ENCODE data around the gene PRXL2B.

PRXL2B gene

GRCh38 chr1:2602866-2603520, 16.4 kb downstream of the PRXL2B start:
- no peak for DNase-seq

- DNase-seq, result no peak
Measured at GRCh38 chr1:2603521-2604155, 17.1 kb downstream of the PRXL2B start.

GRCh38 chr1:2604156-2604843, 17.7 kb downstream of the PRXL2B start:
- DNase-seq, result no peak

DNA sequence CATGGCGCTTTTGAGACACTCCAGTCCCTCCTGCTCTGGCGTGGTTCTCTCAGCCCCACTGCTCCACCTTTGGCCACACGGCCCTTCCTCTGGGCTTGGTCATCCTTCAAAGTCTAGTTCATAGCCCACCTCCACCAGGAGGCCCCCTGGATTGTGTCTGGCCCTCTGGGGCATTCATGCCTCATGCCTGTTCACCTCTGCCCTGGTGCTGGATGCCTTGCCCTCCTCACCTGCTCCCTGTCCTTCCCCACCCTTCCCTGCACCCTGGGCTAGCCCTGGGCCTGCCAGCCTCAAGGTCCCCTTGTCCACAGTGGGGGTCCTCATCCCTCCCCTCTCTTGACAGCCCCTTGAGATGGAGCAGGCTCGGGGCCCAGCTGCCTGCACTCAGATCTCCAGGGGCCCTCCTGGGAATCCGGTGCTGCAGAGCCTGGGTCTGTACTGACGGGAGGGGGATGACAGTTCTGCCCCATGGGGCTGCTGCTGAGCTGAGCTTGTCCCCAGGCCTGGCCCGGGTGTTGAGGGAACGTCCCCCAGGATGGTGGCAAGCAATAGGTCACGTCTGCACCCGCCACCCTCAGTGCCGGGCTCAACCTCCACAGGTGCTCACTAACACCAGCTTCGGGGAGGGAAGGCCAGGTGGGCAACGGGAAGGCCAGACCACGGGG, 18.4 kb downstream of the PRXL2B start:
- DNase-seq, result no peak

DNA sequence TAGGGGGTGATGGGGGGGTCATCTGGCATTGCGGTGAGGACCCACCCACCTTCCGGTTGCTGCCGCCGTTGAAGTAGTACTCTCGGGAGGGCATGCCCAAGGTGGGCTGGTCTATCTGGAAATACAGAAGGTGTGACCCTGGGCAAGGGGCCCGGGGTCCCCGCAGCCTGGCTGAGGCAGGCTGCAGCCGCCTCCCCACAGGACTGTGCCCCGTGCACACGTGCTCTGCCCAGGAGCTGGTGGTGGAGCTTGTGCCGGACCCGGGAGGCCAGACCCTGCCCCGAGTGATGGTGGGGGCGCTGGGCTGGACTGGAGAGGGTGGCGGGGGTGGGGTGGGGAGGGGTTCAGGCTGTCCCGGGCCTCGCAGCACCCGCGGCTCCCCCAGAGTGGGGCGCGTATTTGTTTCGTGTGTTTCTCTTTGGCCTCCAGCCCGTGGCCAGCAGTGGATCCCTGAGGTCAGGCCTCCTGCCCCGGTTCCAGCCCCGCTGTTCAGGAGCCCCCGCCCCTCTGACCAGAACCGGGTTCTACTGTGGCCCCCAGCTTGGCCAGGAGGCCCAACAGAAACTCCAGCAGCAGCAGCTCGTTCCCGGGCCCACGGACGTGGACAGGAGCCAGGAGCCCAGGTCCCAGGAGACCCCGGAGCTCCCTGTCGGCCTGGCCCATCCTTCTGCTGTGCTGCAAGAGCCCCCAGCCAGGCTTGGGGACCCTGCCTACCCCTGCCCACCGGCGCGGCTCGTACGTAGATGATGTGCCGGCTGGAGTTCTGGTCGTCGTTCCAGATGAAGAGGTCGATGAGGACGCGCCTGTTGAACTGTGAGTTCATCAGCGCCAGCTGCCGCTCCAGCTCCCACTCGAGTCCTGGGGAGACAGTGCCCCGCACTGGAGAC, 19.2 kb downstream of the PRXL2B start:
- no peak for DNase-seq

- DNase-seq, result no peak
Measured at GRCh38 chr1:2606396-2606880, 19.9 kb downstream of the PRXL2B start.

- no peak for DNase-seq
Measured at GRCh38 chr1:2606881-2607621, 20.5 kb downstream of the PRXL2B start.

- DNase-seq, result no peak
Measured at GRCh38 chr1:2607641-2608091, 21.1 kb downstream of the PRXL2B start.

- no peak for DNase-seq
Measured at GRCh38 chr1:2609319-2610035, 22.9 kb downstream of the PRXL2B start.

DNA sequence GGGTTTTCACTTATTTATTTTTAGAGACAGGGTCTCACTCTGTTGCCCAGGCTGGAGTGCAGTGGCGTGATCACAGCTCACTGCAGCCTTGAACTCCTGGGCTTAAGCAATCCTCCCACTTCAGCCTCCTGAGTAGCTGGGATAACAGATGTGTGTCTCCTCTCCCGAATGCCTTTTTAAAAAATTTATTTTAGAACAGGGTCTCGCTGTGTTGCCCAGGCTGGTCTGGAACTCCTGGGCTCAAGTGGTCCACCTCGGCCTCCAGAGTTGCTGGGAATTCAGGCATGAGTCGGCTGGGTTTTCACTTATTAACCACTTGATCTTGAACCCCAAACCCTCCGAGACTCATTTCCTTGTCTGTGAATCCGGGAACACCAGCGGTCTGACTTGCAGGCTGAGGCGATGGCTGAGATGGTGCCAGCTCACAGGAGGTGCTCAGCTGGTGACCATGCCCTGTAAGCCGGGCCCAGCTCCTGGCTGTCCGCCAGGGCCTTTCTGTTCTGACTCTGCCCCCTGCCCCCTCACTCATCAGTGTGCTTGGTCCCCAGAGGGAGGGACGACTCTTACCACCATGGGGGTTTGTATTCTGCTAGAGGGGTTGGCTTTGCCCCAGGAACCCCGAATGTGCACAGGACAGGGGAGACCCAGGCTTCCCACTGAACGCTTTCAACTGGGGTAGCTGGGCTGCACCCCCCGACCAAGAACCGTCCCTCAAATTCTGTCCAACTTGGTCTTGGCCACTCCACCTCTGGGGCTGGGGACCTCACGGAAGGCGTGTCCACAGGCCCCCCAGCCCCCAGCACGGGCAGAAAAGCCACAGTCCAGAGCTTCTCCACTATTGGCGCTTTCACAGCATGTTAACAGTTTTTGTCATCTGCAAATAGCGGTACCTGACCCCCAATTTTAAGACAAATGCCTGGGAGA, 23.7 kb downstream of the PRXL2B start:
- DNase-seq, result no peak

DNA sequence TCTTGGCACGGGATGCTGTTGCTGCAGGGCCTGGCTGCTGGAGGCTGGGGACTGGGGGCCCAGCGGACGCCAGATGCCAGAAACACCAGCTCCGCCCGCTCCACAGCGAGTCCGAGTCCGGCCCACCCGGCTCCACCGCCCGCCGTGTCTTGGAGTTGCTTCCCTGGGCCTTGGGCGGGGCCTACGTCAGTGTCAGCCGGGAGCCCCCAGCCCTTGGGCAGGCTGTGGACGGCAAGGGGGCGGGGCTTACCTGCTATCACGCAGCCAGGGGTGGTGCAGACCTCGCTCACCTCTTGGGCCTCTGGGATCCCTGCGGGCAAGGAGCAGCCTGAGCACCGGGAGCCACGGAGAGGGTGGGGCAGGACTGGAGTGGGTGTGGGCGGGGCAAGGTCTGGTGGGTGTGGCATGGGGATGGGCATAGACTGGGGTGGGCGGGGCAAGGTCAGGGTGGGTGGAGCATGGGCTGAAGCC, 24.5 kb downstream of the PRXL2B start:
- no peak for DNase-seq

GRCh38 chr1:2611621-2612437, 25.3 kb downstream of the PRXL2B start:
- no peak for DNase-seq

- DNase-seq, result no peak
Measured at GRCh38 chr1:2612591-2613365, 26.2 kb downstream of the PRXL2B start.

DNA sequence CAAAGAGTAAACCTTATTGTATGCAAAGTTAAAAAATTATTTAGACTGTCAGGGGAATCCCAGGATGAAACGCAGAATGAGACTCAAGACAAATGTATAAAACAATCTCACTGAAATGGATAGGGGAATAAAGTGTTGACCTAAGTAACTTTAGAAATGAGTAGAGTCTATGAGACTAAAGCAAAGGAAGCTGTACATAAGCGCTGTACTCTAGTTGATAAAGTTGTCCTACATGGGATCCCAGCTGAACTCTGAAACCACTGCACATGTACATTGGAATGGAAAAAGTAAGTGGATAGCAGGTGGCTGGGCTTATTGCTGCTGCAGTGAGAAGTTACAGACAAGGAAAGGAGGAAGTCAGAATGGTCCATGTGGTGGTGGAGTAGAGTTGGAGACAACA, 27.6 kb downstream of the PRXL2B start:
- no peak for DNase-seq

DNA sequence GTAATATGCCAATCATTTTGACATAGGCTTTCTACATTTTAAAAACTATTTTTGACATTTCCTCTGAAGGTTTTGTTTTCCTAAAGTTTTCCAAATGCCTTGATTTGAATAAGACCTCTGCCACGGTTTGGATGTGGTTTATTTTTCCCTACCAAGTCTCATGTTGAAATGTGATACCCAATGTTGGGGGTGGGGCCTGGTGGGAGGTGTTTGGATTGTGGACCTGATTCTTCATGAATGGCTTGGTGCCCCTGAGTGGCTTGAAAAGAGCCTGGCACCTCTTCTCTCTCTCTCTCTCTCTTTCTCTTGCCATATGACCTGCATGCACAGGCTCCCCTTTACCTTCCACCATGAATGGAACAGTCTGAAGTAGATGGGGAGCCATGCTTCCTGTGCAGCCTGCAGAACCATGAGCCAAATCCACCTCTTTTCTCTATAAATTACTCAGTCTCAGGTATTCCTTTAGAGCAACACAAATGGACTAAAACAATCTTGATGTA, 31.4 kb downstream of the PRXL2B start:
- no peak for DNase-seq

GRCh38 chr1:2623571-2624337, 37.2 kb downstream of the PRXL2B start:
- no peak for DNase-seq

DNA sequence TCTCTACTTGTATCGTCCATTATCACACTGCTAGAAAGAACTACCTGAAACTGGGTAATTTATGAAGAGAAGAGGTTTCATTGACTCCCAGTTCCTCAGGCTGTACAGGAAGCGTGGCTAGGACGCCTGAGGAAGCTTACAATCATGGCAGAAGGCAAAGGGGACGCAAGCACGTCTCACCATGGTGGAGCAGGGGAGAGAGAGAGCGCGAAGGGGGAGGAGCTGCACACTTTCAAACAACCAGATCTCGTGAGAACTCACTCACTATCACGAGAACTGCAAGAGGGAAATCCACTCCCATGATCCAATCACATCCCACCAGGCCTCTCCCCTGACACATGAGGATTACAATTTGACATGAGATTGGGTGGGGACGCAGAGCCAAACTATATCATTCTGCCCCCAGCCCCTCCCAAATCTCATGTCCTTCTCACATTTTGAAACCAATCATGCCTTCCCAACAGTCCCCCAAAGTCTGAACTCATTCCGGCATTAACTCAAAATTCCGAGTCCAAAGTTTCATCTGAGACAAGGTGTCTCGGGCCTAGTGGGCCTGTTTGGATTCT, 38.2 kb downstream of the PRXL2B start:
- no peak for DNase-seq
